ENCODE measurements around the gene AFAP1. TPM values are rescaled to one million over a fixed set of nuclear protein-coding genes. Genes with fewer than 3 reads are reported as not detected.

Gene AFAP1
- total and polyA plus RNA-seq, 2 of the 4 experiments (the other 2 are of a cell fraction): 48.2 to 80.9 TPM

GRCh38 chr4:7979652-7979968 lies 39.9 kb upstream of the AFAP1 start:
- Histone ChIP-seq H3K4ac (ENCODE audit: low read depth, low read length) (peak overlapping the region; percentile 84), H2AK9ac (replicated peaks; ENCODE audit: low read depth, low read length, poor library complexity) (no peak overlapping the region), H2AFZ (replicated peaks; ENCODE audit: low read length, poor library complexity) (no peak overlapping the region), H3K18ac (ENCODE audit: low read depth, low read length) (peak overlapping the region; percentile 63), H3K4me2 (ENCODE audit: low read depth, low read length) (no peak overlapping the region), H2AK5ac (ENCODE audit: low read depth, low read length) (0 out of 2 replicates have a peak overlapping the region, but pooled peaks have one; percentile 59), H3K9ac (ENCODE audit: low read depth, low read length) (no peak overlapping the region), H2BK20ac (ENCODE audit: low read depth, low read length) (peak overlapping the region; percentile 69), H3K14ac (replicated peaks; ENCODE audit: low read depth, low read length) (peak overlapping the region; percentile 24; the same call in 1 of the 2 replicates), H4K20me1 (ENCODE audit: insufficient read depth, low read length) (no peaks in the 10 kb centered on the region), H3K36me3 (ENCODE audit: control insufficient read depth, insufficient read depth, low read length) (no peaks in the 10 kb centered on the region), H3K9me1 (ENCODE audit: insufficient read depth, low read length) (peaks cover 8% of the 10 kb centered on the region), H3K4me3 (ENCODE audit: insufficient read depth, low read depth, low read length) (no peak overlapping the region), H2BK15ac (ENCODE audit: low read depth, low read length) (peak overlapping the region; percentile 76; the same call in 2 of the 3 replicates), H4K5ac (ENCODE audit: low read depth, low read length) (peak overlapping the region; percentile 13; the same call in 1 of the 2 replicates), H3K79me1 (ENCODE audit: low read depth in 1 of 2, low read length in 2 of 2) (no peaks in the 10 kb centered on the region), H4K91ac (ENCODE audit: insufficient read depth, low read depth, low read length) (peak overlapping the region; percentile 70), H3K23ac (ENCODE audit: low read depth, low read length) (0 out of 2 replicates have a peak overlapping the region, but pooled peaks have one; percentile 33), H3K27ac (ENCODE audit: insufficient read depth, low read length) (peak overlapping the region; percentile 28; the same call in 1 of the 2 replicates), H4K8ac (ENCODE audit: low read depth in 2 of 2, low read length in 2 of 2) (peak overlapping the region in 1 of 2 experiments; percentile 44; a peak in 2 of 4 replicates), H3K27me3 (ENCODE audit: control insufficient read depth, insufficient read depth, low read length) (no peaks in the 10 kb centered on the region), H2BK5ac (ENCODE audit: low read depth, low read length, poor library complexity, severe bottlenecking) (peak overlapping the region; percentile 77), H3K9me3 (ENCODE audit: control insufficient read depth, insufficient read depth, low read length) (no peaks in the 10 kb centered on the region), H3K4me1 (ENCODE audit: control insufficient read depth, insufficient read depth, low read length) (peaks cover 18% of the 10 kb centered on the region), H2BK120ac (ENCODE audit: low read depth, low read length) (peak overlapping the region; percentile 81), H3K56ac (ENCODE audit: extremely low read depth, insufficient read depth, low read length) (no peak overlapping the region)
- peak; percentile 6; the same call in 1 of the 2 replicates for ATAC-seq (ENCODE audit: low read depth)
- BruUV-seq (replicated peaks): no TSS peak
- dilution Hi-C loops (cut with HindIII; ENCODE audit: low sequenced_read_pairs, unreplicated experiment) (no loop called here), in situ Hi-C loops (cut with MboI; ENCODE audit: low sequenced_read_pairs) (no loop called here), intact Hi-C loops (cut with micrococcal nuclease) (no loop called here)
- ChIA-PET POLR2A (ENCODE audit: unreplicated experiment) (no interaction called here), CTCF (interaction anchor here (0.9 kb wide), 1 partner anchor 42 kb away, joined by 3 read pairs; no protein-coding TSS in a partner anchor)
- WGBS, 2 experiments (ENCODE audit: extremely low coverage in 2 of 2, insufficient read length in 1 of 2): 71% methylated on average over 1 of the region's 4 CpGs; no CpG with 5 or more reads in 1 of the 2 experiments
- no peak for TF ChIP-seq POLR2A (IDR thresholded peaks at IDR 0.05; ENCODE audit: low read depth, low read length)
- no peak for TF ChIP-seq SMC3 (IDR thresholded peaks at IDR 0.05; ENCODE audit: low read depth, low read length)
- no peak for TF ChIP-seq CTCF (conservative IDR thresholded peaks at IDR 0.05; ENCODE audit: low read depth, low read length)
- no peak for TF ChIP-seq FOS (IDR thresholded peaks at IDR 0.05; ENCODE audit: low read depth, low read length)
- TF ChIP-seq RFX5 (IDR thresholded peaks at IDR 0.05; ENCODE audit: low read depth, low read length): no peak
- no peak for TF ChIP-seq RAD21 (IDR thresholded peaks at IDR 0.05; ENCODE audit: low read length)
- TF ChIP-seq MXI1 (IDR thresholded peaks at IDR 0.05; ENCODE audit: borderline replicate concordance, low read depth, low read length): no peak
- TF ChIP-seq NFE2L2 (IDR thresholded peaks at IDR 0.05; ENCODE audit: low read depth, low read length): no peak
- no peak for TF ChIP-seq MAZ (IDR thresholded peaks at IDR 0.05; ENCODE audit: borderline replicate concordance, low read depth, low read length)
- no peak for TF ChIP-seq CHD1 (IDR thresholded peaks at IDR 0.05; ENCODE audit: low read depth, low read length)
- no peak for TF ChIP-seq USF2 (IDR thresholded peaks at IDR 0.05; ENCODE audit: low read depth, low read length)
- TF ChIP-seq BHLHE40 (IDR thresholded peaks at IDR 0.05; ENCODE audit: low read depth, low read length): no peak
- TF ChIP-seq ELK1 (IDR thresholded peaks at IDR 0.05; ENCODE audit: borderline replicate concordance, low read depth, low read length): no peak
- TF ChIP-seq CEBPB (IDR thresholded peaks at IDR 0.05; ENCODE audit: low read depth, low read length): no peak
- no peak for DNase-seq

Measured in IMR-90 (cell line).